Trophoblast cell (in vitro differentiated cells and primary cell): ENCODE results near the gene SMYD3.

Experiments used
- DNase-seq, 2 donors: peaks; one replicate each; pipeline ENCODE4 v3.0.0-alpha.2; 2016
- H2AFZ ChIP-seq: 2 replicates; pipeline ENCODE4 v1.6.1; 2013; ENCODE audit warnings: low read length, moderate library complexity, mild to moderate bottlenecking; ENCODE audit not compliant: insufficient read depth, poor library complexity
- H2AK5ac ChIP-seq: 2 replicates; pipeline ENCODE4 v1.6.1; 2013; ENCODE audit warnings: mild to moderate bottlenecking, low read length
- H2BK120ac ChIP-seq: 2 replicates; pipeline ENCODE4 v1.6.1; 2013; ENCODE audit warnings: low read length, mild to moderate bottlenecking, moderate library complexity; ENCODE audit not compliant: insufficient read depth, poor library complexity
- H2BK12ac ChIP-seq: 2 replicates; pipeline ENCODE4 v1.6.1; 2013; ENCODE audit warnings: mild to moderate bottlenecking, low read length, moderate library complexity
- H2BK5ac ChIP-seq: 2 replicates; pipeline ENCODE4 v1.6.1; 2013; ENCODE audit warnings: low read length, low read depth, moderate library complexity, mild to moderate bottlenecking; ENCODE audit not compliant: poor library complexity
- H3K14ac ChIP-seq: 2 replicates; pipeline ENCODE4 v1.6.1; 2013; ENCODE audit warnings: mild to moderate bottlenecking, low read length
- H3K18ac ChIP-seq: 2 replicates; pipeline ENCODE4 v1.6.1; 2013; ENCODE audit warnings: mild to moderate bottlenecking, low read length
- H3K23ac ChIP-seq: 2 replicates; pipeline ENCODE4 v1.6.1; 2013; ENCODE audit warnings: low read length
- H3K27ac ChIP-seq: 2 replicates; pipeline ENCODE4 v1.5.1; 2013; ENCODE audit warnings: low read depth, mild to moderate bottlenecking, inconsistent platforms, low read length, moderate library complexity
- H3K27me3 ChIP-seq: 2 replicates; pipeline ENCODE4 v1.6.1; 2013; ENCODE audit warnings: inconsistent platforms, mild to moderate bottlenecking, low read length, moderate library complexity; ENCODE audit not compliant: insufficient read depth
- H3K36me3 ChIP-seq, 2 experiments: 1 replicate in 1 of 2; 2 replicates in 1 of 2; pipeline ENCODE4 v1.6.1; 2013; ENCODE audit warnings: low read length in 2 of 2, mild to moderate bottlenecking in 2 of 2, moderate library complexity in 1 of 2; ENCODE audit not compliant: insufficient read depth in 2 of 2, control insufficient read depth in 1 of 2
- H3K4ac ChIP-seq: 2 replicates; pipeline ENCODE4 v1.6.1; 2013; ENCODE audit warnings: low read depth, mild to moderate bottlenecking, low read length, moderate library complexity
- H3K4me1 ChIP-seq, 2 experiments: 1 replicate in 1 of 2; 2 replicates in 1 of 2; pipeline ENCODE4 v1.6.1; 2013; ENCODE audit warnings: low read length in 2 of 2, mild to moderate bottlenecking in 2 of 2, moderate library complexity in 1 of 2; ENCODE audit not compliant: insufficient read depth in 2 of 2, control insufficient read depth in 1 of 2
- H3K4me2 ChIP-seq: 2 replicates; pipeline ENCODE4 v1.6.1; 2013; ENCODE audit warnings: inconsistent platforms, mild to moderate bottlenecking, low read length, moderate library complexity
- H3K4me3 ChIP-seq: 2 replicates; pipeline ENCODE4 v1.5.1; 2013; ENCODE audit warnings: mild to moderate bottlenecking, low read depth, low read length, inconsistent platforms
- H3K79me1 ChIP-seq: one replicate; pipeline ENCODE4 v1.6.1; 2013; ENCODE audit warnings: low read length
- H3K79me2 ChIP-seq: 2 replicates; pipeline ENCODE4 v1.6.1; 2013; ENCODE audit warnings: low read length, mild to moderate bottlenecking; ENCODE audit not compliant: control insufficient read depth, insufficient read depth, poor library complexity
- H3K9ac ChIP-seq: 2 replicates; pipeline ENCODE4 v1.6.1; 2013; ENCODE audit warnings: mild to moderate bottlenecking, low read length
- H3K9me3 ChIP-seq: 2 replicates; pipeline ENCODE4 v1.6.1; 2013; ENCODE audit warnings: low read depth, mild to moderate bottlenecking, control low read depth, inconsistent platforms, low read length; ENCODE audit not compliant: insufficient read depth
- H4K12ac ChIP-seq: 2 replicates; pipeline ENCODE4 v1.6.1; 2013; ENCODE audit warnings: low read depth, mild to moderate bottlenecking, low read length, moderate library complexity
- H4K8ac ChIP-seq: 2 replicates; pipeline ENCODE4 v1.6.1; 2013; ENCODE audit warnings: low read depth, mild to moderate bottlenecking, low read length, moderate library complexity
- H4K91ac ChIP-seq: one replicate; pipeline ENCODE4 v1.6.1; 2013; ENCODE audit warnings: low read depth, mild to moderate bottlenecking, low read length, moderate library complexity
- WGBS: extraction: QIAGEN DNeasy Blood & Tissue Kit; methylation state at CpG from one replicate; pipeline ENCODE4 v1.1.7; 2013; ENCODE audit warnings: missing lambda C conversion rate; ENCODE audit not compliant: insufficient read length, insufficient coverage; ENCODE audit errors: extremely low coverage; 5-methylcytosine and 5-hydroxymethylcytosine counted together

The SMYD3 gene

DNA sequence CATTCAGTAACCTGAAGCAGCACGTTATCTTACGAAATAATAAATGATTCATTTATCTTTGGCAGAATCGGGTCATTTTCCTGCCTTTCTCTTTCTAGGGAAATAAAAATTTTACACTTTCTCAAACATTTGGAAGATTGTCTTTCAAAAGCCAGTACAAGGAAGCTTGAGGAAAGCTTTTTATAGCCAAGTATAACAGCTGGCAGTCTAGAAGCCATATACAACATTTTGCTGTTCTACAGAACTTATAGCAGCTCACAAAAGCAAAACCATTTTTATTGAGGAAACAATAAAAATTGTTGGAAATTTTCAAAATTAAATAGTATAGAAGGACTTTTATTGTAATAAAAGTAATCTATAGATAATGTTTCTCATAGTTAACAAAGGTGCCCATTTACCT is 448.6 kb downstream of the SMYD3 start:
- Histone ChIP-seq H3K36me3 (no peaks in the 10 kb centered on the region), H2AFZ (no peak overlapping the region), H4K8ac (no peak overlapping the region), H3K9me3 (no peaks in the 10 kb centered on the region), H3K14ac (no peak overlapping the region), H4K91ac (no peak overlapping the region), H3K79me1 (no peaks in the 10 kb centered on the region), H3K9ac (no peak overlapping the region), H3K23ac (no peak overlapping the region), H3K4me2 (no peak overlapping the region), H3K79me2 (no peaks in the 10 kb centered on the region), H3K4me3 (no peak overlapping the region), H3K27me3 (no peaks in the 10 kb centered on the region), H2BK12ac (no peak overlapping the region), H3K27ac (no peak overlapping the region), H3K4me1 (no peaks in the 10 kb centered on the region), H3K4ac (no peak overlapping the region), H4K12ac (no peak overlapping the region), H2BK120ac (no peak overlapping the region), H3K18ac (no peak overlapping the region), H2BK5ac (no peak overlapping the region), H2AK5ac (no peak overlapping the region)
- WGBS, result no CpG with 5 or more reads among the region's 3 CpGs
- DNase-seq, result no peak

- Histone ChIP-seq H3K9ac (no peak overlapping the region), H3K14ac (no peak overlapping the region), H3K27ac (no peak overlapping the region), H4K91ac (no peak overlapping the region), H3K36me3 (no peaks in the 10 kb centered on the region), H3K79me2 (no peaks in the 10 kb centered on the region), H2BK5ac (no peak overlapping the region), H2BK12ac (no peak overlapping the region), H3K4me3 (no peak overlapping the region), H3K4me2 (no peak overlapping the region), H3K27me3 (no peaks in the 10 kb centered on the region), H3K79me1 (no peaks in the 10 kb centered on the region), H4K8ac (no peak overlapping the region), H4K12ac (no peak overlapping the region), H3K23ac (no peak overlapping the region), H3K4me1 (no peaks in the 10 kb centered on the region), H3K9me3 (no peaks in the 10 kb centered on the region), H3K4ac (no peak overlapping the region), H2BK120ac (no peak overlapping the region), H2AFZ (no peak overlapping the region), H3K18ac (no peak overlapping the region), H2AK5ac (no peak overlapping the region)
- WGBS, result no CpG with 5 or more reads among the region's 2 CpGs
- DNase-seq, result peak in 1 of 2 donors; percentile 4
Measured at GRCh38 chr1:246052603-246053002, 454.5 kb downstream of the SMYD3 start.

DNA sequence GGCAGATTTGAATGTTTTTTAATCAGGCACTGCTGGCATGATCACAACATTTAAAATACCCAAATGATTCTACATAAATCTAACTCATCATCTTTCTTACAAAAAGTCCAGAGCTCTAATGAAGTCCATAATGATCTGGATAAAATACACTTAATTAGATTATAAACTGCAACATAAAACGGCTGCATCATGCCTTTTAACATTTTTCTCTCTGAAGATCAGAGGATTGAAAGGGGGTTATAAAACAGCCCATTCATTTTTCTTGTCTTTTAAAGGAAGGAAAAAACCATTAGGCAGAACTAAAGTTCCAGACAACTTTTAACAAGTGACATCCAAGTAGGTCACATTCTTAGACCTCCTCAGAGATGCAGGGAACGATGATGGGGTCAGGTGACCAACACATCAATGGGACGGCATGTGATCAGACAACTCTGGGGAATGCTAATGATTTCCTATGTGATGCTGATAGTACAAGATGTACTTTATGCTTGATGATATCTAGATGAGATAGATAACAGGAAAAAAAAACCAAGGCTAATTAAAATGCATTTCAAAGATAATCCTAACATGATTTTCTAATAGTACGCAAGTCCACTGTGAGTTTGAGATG is 455.1 kb downstream of the SMYD3 start:
- no peaks in the 10 kb centered on the region for H3K9me3 ChIP-seq
- H4K12ac ChIP-seq, result no peak overlapping the region
- H3K36me3 ChIP-seq, result no peaks in the 10 kb centered on the region
- peak in 1 of 2 donors; percentile 55 for DNase-seq
- no peak overlapping the region for H2BK120ac ChIP-seq
- H3K4me1 ChIP-seq, result no peaks in the 10 kb centered on the region
- no peak overlapping the region for H3K9ac ChIP-seq
- no CpG with 5 or more reads among the region's 4 CpGs for WGBS
- no peak overlapping the region for H2AFZ ChIP-seq
- no peak overlapping the region for H3K23ac ChIP-seq
- no peak overlapping the region for H4K91ac ChIP-seq
- no peaks in the 10 kb centered on the region for H3K79me2 ChIP-seq
- no peak overlapping the region for H3K4me2 ChIP-seq
- no peak overlapping the region for H2AK5ac ChIP-seq
- H2BK12ac ChIP-seq, result no peak overlapping the region
- no peak overlapping the region for H3K14ac ChIP-seq
- no peak overlapping the region for H4K8ac ChIP-seq
- no peak overlapping the region for H3K27ac ChIP-seq
- H3K18ac ChIP-seq, result no peak overlapping the region
- no peak overlapping the region for H3K4me3 ChIP-seq
- no peaks in the 10 kb centered on the region for H3K27me3 ChIP-seq
- no peaks in the 10 kb centered on the region for H3K79me1 ChIP-seq
- no peak overlapping the region for H3K4ac ChIP-seq
- H2BK5ac ChIP-seq, result no peak overlapping the region

- H3K79me2 ChIP-seq, result no peaks in the 10 kb centered on the region
- peak overlapping the region; percentile 61 for H3K9ac ChIP-seq
- no peak overlapping the region for H2AK5ac ChIP-seq
- H3K36me3 ChIP-seq, result peaks cover 0 to 1% of the 10 kb centered on the region in 2 experiments
- H2BK120ac ChIP-seq, result no peak overlapping the region
- H4K91ac ChIP-seq, result no peak overlapping the region
- H3K9me3 ChIP-seq, result no peaks in the 10 kb centered on the region
- H4K12ac ChIP-seq, result no peak overlapping the region
- no peak overlapping the region for H3K4ac ChIP-seq
- H3K27me3 ChIP-seq, result no peaks in the 10 kb centered on the region
- no peak overlapping the region for H3K27ac ChIP-seq
- WGBS, result no CpG with 5 or more reads among the region's 5 CpGs
- no peak overlapping the region for H4K8ac ChIP-seq
- H2BK5ac ChIP-seq, result no peak overlapping the region
- H3K18ac ChIP-seq, result no peak overlapping the region
- H3K4me3 ChIP-seq, result no peak overlapping the region
- H3K79me1 ChIP-seq, result no peaks in the 10 kb centered on the region
- peaks cover 0 to 1% of the 10 kb centered on the region in 2 experiments for H3K4me1 ChIP-seq
- DNase-seq, result no peak
- H3K4me2 ChIP-seq, result no peak overlapping the region
- H2AFZ ChIP-seq, result no peak overlapping the region
- no peak overlapping the region for H3K14ac ChIP-seq
- H2BK12ac ChIP-seq, result no peak overlapping the region
- H3K23ac ChIP-seq, result no peak overlapping the region
Measured at GRCh38 chr1:246048693-246049092, 458.4 kb downstream of the SMYD3 start.
